Left colon (tissue), 2 donors: Measurements from ENCODE around the gene BCAS3. TPM values are rescaled to one million over a fixed set of nuclear protein-coding genes. Genes with fewer than 3 reads are reported as not detected.
"Not testable (repeated sequence)": the region's sequence is repeated elsewhere in the genome, so short reads cannot be mapped to it uniquely, and the experiment has no call there.

Experiments used
- ATAC-seq: fragments of 200-7000 bp; cut with Tn5 transposase; one replicate; pipeline ENCODE4 v1.9.1; 2020; ENCODE audit warnings: mild to moderate bottlenecking, moderate library complexity
- DNase-seq, 2 donors: peaks; one replicate each; pipeline ENCODE4 v3.0.0-alpha.2; 2020
- intact Hi-C, 2 donors: fragments of 100-400 bp; cut with DNase I in 1 of 2; cut with micrococcal nuclease in 1 of 2; formaldehyde crosslinking; loops; one replicate each; pipeline versions ENCODE4 v1.11.2 to v1.14.0; 2022; cut with DNase I, micrococcal nuclease
- total RNA-seq, 2 donors: library from RNA; stranded (reverse); fragmentation: NEBNext Ultra II Directional; extraction: Animal tissue kit (Norgen Biotek cat#: 25700); gene quantifications; one replicate each; pipeline ENCODE4 v1.2.1, GENCODE V29; 2021
- donor health status: DM: no; HTN: no; CAD: no.
- donor health status: DM: yes; HTN: yes; CAD: no.

BCAS3 gene
- total RNA-seq, 2 donors from 2014 or later: 19.9 to 20.2 TPM

- no peak for ATAC-seq
- intact Hi-C loops: no loop called here
- DNase-seq: no peak
These were observed 332.0 kb downstream of the BCAS3 start for GRCh38 chr17:61009663-61010062.

- intact Hi-C loops: no loop called here
- ATAC-seq: no peak
- DNase-seq: no peak
These were observed 333.1 kb downstream of the BCAS3 start for GRCh38 chr17:61010661-61011170.

- ATAC-seq (no peak), DNase-seq (no peak)
- intact Hi-C loops: no loop called here
These were observed 333.6 kb downstream of the BCAS3 start for GRCh38 chr17:61011251-61011650.

GRCh38 chr17:61015966-61016365, 338.3 kb downstream of the BCAS3 start:
- no peak for ATAC-seq
- intact Hi-C loops: no loop called here
- DNase-seq: no peak

GRCh38 chr17:61017317-61018006, 339.8 kb downstream of the BCAS3 start:
- intact Hi-C loops: no loop called here
- ATAC-seq (no peak), DNase-seq (no peak)

- intact Hi-C loops: no loop called here
- DNase-seq: no peak
- no peak for ATAC-seq
These were observed 341.3 kb downstream of the BCAS3 start for GRCh38 chr17:61018938-61019337.

- DNase-seq (no peak), ATAC-seq (no peak)
- intact Hi-C loops: no loop called here
These were observed 346.3 kb downstream of the BCAS3 start for GRCh38 chr17:61023996-61024395.

- DNase-seq: no peak
- ATAC-seq: no peak
- intact Hi-C loops: no loop called here
These were observed 349.2 kb downstream of the BCAS3 start for GRCh38 chr17:61026818-61027217.

- intact Hi-C loops: no loop called here
- ATAC-seq: no peak
- no peak for DNase-seq
These were observed 351.5 kb downstream of the BCAS3 start for GRCh38 chr17:61029181-61029580.

- intact Hi-C loops: no loop called here
These were observed 363.0 kb downstream of the BCAS3 start for GRCh38 chr17:61040666-61041065.

GRCh38 chr17:61042348-61042747, 364.7 kb downstream of the BCAS3 start:
- DNase-seq, ATAC-seq, intact Hi-C loops: not testable (repeated sequence)

More at GRCh38 chr17:61040666-61041065, 363.0 kb downstream of the BCAS3 start:
- ATAC-seq: no peak
- DNase-seq: no peak

GRCh38 chr17:61047515-61047914, 369.9 kb downstream of the BCAS3 start:
- ATAC-seq (no peak), DNase-seq (no peak)
- intact Hi-C loops: no loop called here

- no peak for ATAC-seq
- no peak for DNase-seq
- intact Hi-C loops: no loop called here
These were observed 370.9 kb downstream of the BCAS3 start for GRCh38 chr17:61048376-61049106.

- ATAC-seq (no peak), DNase-seq (no peak)
- intact Hi-C loops: no loop called here
These were observed 375.8 kb downstream of the BCAS3 start for GRCh38 chr17:61053469-61053868.

- DNase-seq (no peak), ATAC-seq (no peak)
- intact Hi-C loops: no loop called here
These were observed 376.8 kb downstream of the BCAS3 start for GRCh38 chr17:61054436-61054835.

- intact Hi-C loops: no loop called here
- ATAC-seq: no peak
- no peak for DNase-seq
These were observed 379.6 kb downstream of the BCAS3 start for GRCh38 chr17:61057257-61057656.

GRCh38 chr17:61058066-61058465, 380.4 kb downstream of the BCAS3 start:
- DNase-seq (no peak), ATAC-seq (no peak)
- intact Hi-C loops: no loop called here

- DNase-seq (no peak), ATAC-seq (no peak)
- intact Hi-C loops: no loop called here
These were observed 385.9 kb downstream of the BCAS3 start for GRCh38 chr17:61063528-61063927.

- ATAC-seq: no peak
- DNase-seq: no peak
- intact Hi-C loops: no loop called here
These were observed 386.7 kb downstream of the BCAS3 start for GRCh38 chr17:61064087-61064951.
